HepG2 (cell line): ENCODE measurements around the gene MLXIPL. TPM values are rescaled to one million over a fixed set of nuclear protein-coding genes. Genes with fewer than 3 reads are reported as not detected.

Experiments used
- AKAP8 ChIP-seq: sonication (generic); formaldehyde crosslinking; IDR thresholded peaks from 2 replicates; pipeline ENCODE4 v1.5.1; 2020; ENCODE audit warnings: mild to moderate bottlenecking, missing genetic modification reagents
- ATF1 ChIP-seq: IDR thresholded peaks from 2 replicates; pipeline ENCODE4 v1.6.1; 2016; ENCODE audit warnings: mild to moderate bottlenecking, control low read depth
- BRF2 ChIP-seq: sonication (generic); formaldehyde crosslinking; IDR thresholded peaks from 2 replicates; pipeline ENCODE4 v1.8.1; 2022; ENCODE audit warnings: mild to moderate bottlenecking, missing genetic modification reagents
- CHD4 ChIP-seq: fragments of 200-600 bp; sonication (generic); IDR thresholded peaks from 2 replicates; pipeline ENCODE4 v1.7.0; 2017; ENCODE audit warnings: mild to moderate bottlenecking, low read length, borderline replicate concordance
- FOXK2 ChIP-seq: fragments of 450-650 bp; IDR thresholded peaks from 2 replicates; pipeline ENCODE4 v1.6.1; 2016
- IKZF4 ChIP-seq: sonication (generic); formaldehyde crosslinking; IDR thresholded peaks from 2 replicates; pipeline ENCODE4 v1.5.1; 2020; ENCODE audit warnings: borderline replicate concordance, mild to moderate bottlenecking, low read depth, missing genetic modification reagents; ENCODE audit errors: not compliant biosample characterization
- IRX3 ChIP-seq: sonication (generic); formaldehyde crosslinking; IDR thresholded peaks from 2 replicates; pipeline ENCODE4 v1.8.1; 2023; ENCODE audit warnings: mild to moderate bottlenecking, low read depth, missing genetic modification reagents, borderline replicate concordance
- LRRFIP1 ChIP-seq: sonication (generic); formaldehyde crosslinking; conservative IDR thresholded peaks from 2 replicates; pipeline ENCODE4 v1.4.0; 2020; ENCODE audit warnings: missing genetic modification reagents
- MAFF ChIP-seq: IDR thresholded peaks from 2 replicates; pipeline ENCODE4 v1.6.1; 2011; ENCODE audit warnings: low read depth, low read length, improper control_type of control experiment
- MLLT10 ChIP-seq: sonication (generic); formaldehyde crosslinking; IDR thresholded peaks from 2 replicates; pipeline ENCODE4 v1.4.0; 2020; ENCODE audit warnings: missing genetic modification reagents
- NFE2 ChIP-seq: sonication (generic); formaldehyde crosslinking; IDR thresholded peaks from 2 replicates; pipeline ENCODE4 v1.4.0; 2020; ENCODE audit warnings: missing genetic modification reagents
- POGZ ChIP-seq: sonication (generic); formaldehyde crosslinking; IDR thresholded peaks from 2 replicates; pipeline ENCODE4 v1.4.0; 2020; ENCODE audit warnings: mild to moderate bottlenecking, missing genetic modification reagents
- SKIL ChIP-seq: sonication (generic); formaldehyde crosslinking; IDR thresholded peaks from 2 replicates; pipeline ENCODE4 v1.8.0; 2022; ENCODE audit warnings: missing genetic modification reagents, mild to moderate bottlenecking, moderate library complexity, borderline replicate concordance
- SP1 ChIP-seq, 2 experiments: fragments of 450-650 bp in 1 of 2; sonication (generic) in 1 of 2; formaldehyde crosslinking in 1 of 2; IDR thresholded peaks; 2 replicates each; pipeline versions ENCODE4 v1.4.0 to v1.6.1; 2016 to 2020; ENCODE audit warnings: missing genetic modification reagents in 1 of 2
- STAT5B ChIP-seq: sonication (generic); formaldehyde crosslinking; IDR thresholded peaks from 2 replicates; pipeline ENCODE4 v1.4.0; 2020; ENCODE audit warnings: missing genetic modification reagents
- ZBTB42 ChIP-seq: sonication (generic); formaldehyde crosslinking; IDR thresholded peaks from 2 replicates; pipeline ENCODE4 v1.5.0; 2020; ENCODE audit warnings: mild to moderate bottlenecking, missing genetic modification reagents
- ZNF256 ChIP-seq: sonication (generic); formaldehyde crosslinking; conservative IDR thresholded peaks from 2 replicates; pipeline ENCODE4 v1.4.0; 2020; ENCODE audit warnings: missing genetic modification reagents
- polyA plus RNA-seq, 8 experiments: library from polyadenylated mRNA; depleted of rRNA in 3 of 8; stranded (reverse) in 7 of 8; unstranded in 1 of 8; fragments of >200 nt; fragmentation: Illumina TruSeq in 4 of 8; extraction: Trizol in 4 of 8; gene quantifications; 2 replicates each; pipeline versions ENCODE4 v1.2.1 to v1.2.3, GENCODE V29; 2011 to 2016; ENCODE audit warnings: low read depth in 4 of 8, missing spikeins in 1 of 8, mixed read lengths in 1 of 8; ENCODE audit not compliant: insufficient read depth in 1 of 8
- total RNA-seq, 5 experiments: library from RNA; depleted of rRNA; stranded (reverse); fragments of >200 nt; fragmentation: Illumina TruSeq; extraction: Trizol; gene quantifications; 2 replicates each; pipeline ENCODE4 v1.2.3, GENCODE V29; 2016; ENCODE audit warnings: low read depth in 1 of 5
- TF ChIP-seq, protein P1 (sequence below): sonication (generic); formaldehyde crosslinking; IDR thresholded peaks from 2 replicates; pipeline ENCODE4 v1.8.1; 2023; ENCODE audit warnings: missing genetic modification reagents, mild to moderate bottlenecking, borderline replicate concordance
- TF ChIP-seq, protein P2 (sequence below): sonication (generic); formaldehyde crosslinking; IDR thresholded peaks from 2 replicates; pipeline ENCODE4 v1.4.0; 2020; ENCODE audit warnings: mild to moderate bottlenecking, missing genetic modification reagents, borderline replicate concordance
- TF ChIP-seq, protein P3 (sequence below): sonication (generic); formaldehyde crosslinking; IDR thresholded peaks from 2 replicates; pipeline ENCODE4 v1.8.0; 2022; ENCODE audit warnings: mild to moderate bottlenecking, missing genetic modification reagents; ENCODE audit not compliant: insufficient replicate concordance

MLXIPL gene
- total and polyA plus RNA-seq, 2 of the 13 experiments (the other 11 are each of a cell fraction or from before 2014, with no cell fraction given), result 51.6 to 60.1 TPM

DNA sequence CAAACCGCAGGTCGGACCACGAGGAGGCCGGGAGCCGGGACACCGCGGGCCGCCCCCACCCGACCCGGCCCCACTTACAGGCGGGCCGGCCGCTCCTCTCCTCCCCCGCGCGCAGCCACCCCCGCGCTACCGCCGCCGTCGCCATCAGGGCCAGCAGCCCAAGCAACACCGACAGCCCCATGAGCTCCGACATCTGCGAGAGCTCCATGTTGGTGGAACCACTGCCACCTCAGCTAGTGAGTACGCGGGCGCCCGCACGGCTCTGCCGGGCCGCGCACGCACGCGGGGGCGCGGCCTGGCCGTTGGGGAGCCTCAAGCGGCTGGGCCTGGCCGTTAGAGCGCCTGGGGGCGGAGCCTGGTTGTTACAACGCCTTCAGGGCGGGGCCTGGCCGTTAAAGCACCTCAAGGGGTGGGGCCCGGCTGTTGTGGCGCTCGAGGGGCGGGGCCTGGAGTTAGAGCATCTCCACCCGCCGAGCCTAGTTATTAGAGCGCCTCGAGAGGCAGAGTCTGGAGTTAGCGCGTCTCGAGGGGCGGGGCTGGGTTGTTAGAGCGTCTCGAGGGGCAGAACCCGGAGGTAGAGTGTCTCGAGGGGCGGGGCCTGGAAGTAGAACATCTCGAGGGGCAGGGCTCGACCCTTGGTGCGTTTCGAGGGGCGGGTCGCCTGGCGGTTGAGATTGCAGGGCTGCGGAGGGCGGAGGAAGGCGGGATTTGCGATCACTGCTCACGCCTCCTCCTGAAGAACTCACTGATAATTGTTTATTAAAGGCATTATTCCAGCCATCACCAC, 45.8 kb downstream of the MLXIPL start, which contains the start of gene TBL2 (continued):
- TF ChIP-seq LRRFIP1 (no peak), ZNF256 (CRISPR knock-in tag) (no peak), BRF2 (no peak), CHD4 (no peak), IKZF4 (CRISPR knock-in tag) (peak; percentile 22), ZBTB42 (CRISPR knock-in tag) (no peak), MAFF (no peak), SKIL (CRISPR knock-in tag) (no peak), FOXK2 (no peak), NFE2 (CRISPR knock-in tag) (no peak), AKAP8 (CRISPR knock-in tag) (peak; percentile 72), SP1 (IDR thresholded peaks at IDR 0.05) (no peak), SP1 (CRISPR knock-in tag; IDR thresholded peaks at IDR 0.05) (peak; percentile 68), IRX3 (CRISPR knock-in tag) (no peak), MLLT10 (CRISPR knock-in tag) (no peak), POGZ (CRISPR knock-in tag) (0 out of 2 replicates have a peak, but pooled peaks have one; percentile 17), ATF1 (CRISPR knock-in tag) (no peak), STAT5B (no peak)
- TF ChIP-seq, protein P1, sequence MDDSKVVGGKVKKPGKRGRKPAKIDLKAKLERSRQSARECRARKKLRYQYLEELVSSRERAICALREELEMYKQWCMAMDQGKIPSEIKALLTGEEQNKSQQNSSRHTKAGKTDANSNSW (CRISPR knock-in tag), result no peak
- TF ChIP-seq, protein P2, sequence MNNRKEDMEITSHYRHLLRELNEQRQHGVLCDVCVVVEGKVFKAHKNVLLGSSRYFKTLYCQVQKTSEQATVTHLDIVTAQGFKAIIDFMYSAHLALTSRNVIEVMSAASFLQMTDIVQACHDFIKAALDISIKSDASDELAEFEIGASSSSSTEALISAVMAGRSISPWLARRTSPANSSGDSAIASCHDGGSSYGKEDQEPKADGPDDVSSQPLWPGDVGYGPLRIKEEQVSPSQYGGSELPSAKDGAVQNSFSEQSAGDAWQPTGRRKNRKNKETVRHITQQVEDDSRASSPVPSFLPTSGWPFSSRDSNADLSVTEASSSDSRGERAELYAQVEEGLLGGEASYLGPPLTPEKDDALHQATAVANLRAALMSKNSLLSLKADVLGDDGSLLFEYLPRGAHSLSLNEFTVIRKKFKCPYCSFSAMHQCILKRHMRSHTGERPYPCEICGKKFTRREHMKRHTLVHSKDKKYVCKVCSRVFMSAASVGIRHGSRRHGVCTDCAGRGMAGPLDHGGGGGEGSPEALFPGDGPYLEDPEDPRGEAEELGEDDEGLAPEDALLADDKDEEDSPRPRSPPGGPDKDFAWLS (CRISPR knock-in tag), result no peak
- TF ChIP-seq, protein P3, sequence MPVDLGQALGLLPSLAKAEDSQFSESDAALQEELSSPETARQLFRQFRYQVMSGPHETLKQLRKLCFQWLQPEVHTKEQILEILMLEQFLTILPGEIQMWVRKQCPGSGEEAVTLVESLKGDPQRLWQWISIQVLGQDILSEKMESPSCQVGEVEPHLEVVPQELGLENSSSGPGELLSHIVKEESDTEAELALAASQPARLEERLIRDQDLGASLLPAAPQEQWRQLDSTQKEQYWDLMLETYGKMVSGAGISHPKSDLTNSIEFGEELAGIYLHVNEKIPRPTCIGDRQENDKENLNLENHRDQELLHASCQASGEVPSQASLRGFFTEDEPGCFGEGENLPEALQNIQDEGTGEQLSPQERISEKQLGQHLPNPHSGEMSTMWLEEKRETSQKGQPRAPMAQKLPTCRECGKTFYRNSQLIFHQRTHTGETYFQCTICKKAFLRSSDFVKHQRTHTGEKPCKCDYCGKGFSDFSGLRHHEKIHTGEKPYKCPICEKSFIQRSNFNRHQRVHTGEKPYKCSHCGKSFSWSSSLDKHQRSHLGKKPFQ, result no peak
